ENCODE data around the gene SAPCD1.
"Not testable (repeated sequence)": the region's sequence is repeated elsewhere in the genome, so short reads cannot be mapped to it uniquely, and the experiment has no call there.

The SAPCD1 gene

GRCh38 chr6:31796993-31797385 is 34.5 kb downstream of the SAPCD1 start:
- no peak overlapping the region for H3K4me2 ChIP-seq (ENCODE audit: low read length)
- peaks cover 23% of the 10 kb centered on the region for H3K4me1 ChIP-seq (ENCODE audit: control insufficient read depth, insufficient read depth, low read length)
- H3K4me3 ChIP-seq (ENCODE audit: low read length), result no peak overlapping the region
- H3K9me3 ChIP-seq (replicated peaks; ENCODE audit: low read length), result no peaks in the 10 kb centered on the region
- no peak overlapping the region for H3K9ac ChIP-seq (ENCODE audit: low read depth, low read length)
- H3K36me3 ChIP-seq (ENCODE audit: insufficient read depth, low read length), result peaks cover 10% of the 10 kb centered on the region
- H3K27me3 ChIP-seq (ENCODE audit: control insufficient read depth, insufficient read depth, low read length), result no peaks in the 10 kb centered on the region

GRCh38 chr6:31797588-31797987 is 35.1 kb downstream of the SAPCD1 start:
- Histone ChIP-seq H3K36me3 (ENCODE audit: insufficient read depth, low read length) (peaks cover 5% of the 10 kb centered on the region), H3K4me1 (ENCODE audit: control insufficient read depth, insufficient read depth, low read length) (peaks cover 22% of the 10 kb centered on the region), H3K27me3 (ENCODE audit: control insufficient read depth, insufficient read depth, low read length) (no peaks in the 10 kb centered on the region), H3K9ac (ENCODE audit: low read depth, low read length) (no peak overlapping the region), H3K4me3 (ENCODE audit: low read length) (no peak overlapping the region), H3K9me3 (replicated peaks; ENCODE audit: low read length) (no peaks in the 10 kb centered on the region), H3K4me2 (ENCODE audit: low read length) (no peak overlapping the region)

GRCh38 chr6:31799781-31800180 is 37.3 kb downstream of the SAPCD1 start:
- H3K4me2 ChIP-seq (ENCODE audit: low read length), result no peak overlapping the region
- H3K4me1 ChIP-seq (ENCODE audit: control insufficient read depth, insufficient read depth, low read length), result peaks cover 8% of the 10 kb centered on the region
- no peaks in the 10 kb centered on the region for H3K9me3 ChIP-seq (replicated peaks; ENCODE audit: low read length)
- H3K36me3 ChIP-seq (ENCODE audit: insufficient read depth, low read length), result no peaks in the 10 kb centered on the region
- no peaks in the 10 kb centered on the region for H3K27me3 ChIP-seq (ENCODE audit: control insufficient read depth, insufficient read depth, low read length)
- H3K4me3 ChIP-seq (ENCODE audit: low read length), result no peak overlapping the region
- H3K9ac ChIP-seq (ENCODE audit: low read depth, low read length), result no peak overlapping the region

GRCh38 chr6:31801031-31801927 is 38.8 kb downstream of the SAPCD1 start:
- not testable (repeated sequence) for H3K36me3 ChIP-seq (ENCODE audit: insufficient read depth, low read length); H3K9ac ChIP-seq (ENCODE audit: low read depth, low read length); H3K27me3 ChIP-seq (ENCODE audit: control insufficient read depth, insufficient read depth, low read length); H3K9me3 ChIP-seq (replicated peaks; ENCODE audit: low read length); H3K4me2 ChIP-seq (ENCODE audit: low read length); H3K4me3 ChIP-seq (ENCODE audit: low read length)
- H3K4me1 ChIP-seq (ENCODE audit: control insufficient read depth, insufficient read depth, low read length), result peaks cover 10% of the 10 kb centered on the region

DNA sequence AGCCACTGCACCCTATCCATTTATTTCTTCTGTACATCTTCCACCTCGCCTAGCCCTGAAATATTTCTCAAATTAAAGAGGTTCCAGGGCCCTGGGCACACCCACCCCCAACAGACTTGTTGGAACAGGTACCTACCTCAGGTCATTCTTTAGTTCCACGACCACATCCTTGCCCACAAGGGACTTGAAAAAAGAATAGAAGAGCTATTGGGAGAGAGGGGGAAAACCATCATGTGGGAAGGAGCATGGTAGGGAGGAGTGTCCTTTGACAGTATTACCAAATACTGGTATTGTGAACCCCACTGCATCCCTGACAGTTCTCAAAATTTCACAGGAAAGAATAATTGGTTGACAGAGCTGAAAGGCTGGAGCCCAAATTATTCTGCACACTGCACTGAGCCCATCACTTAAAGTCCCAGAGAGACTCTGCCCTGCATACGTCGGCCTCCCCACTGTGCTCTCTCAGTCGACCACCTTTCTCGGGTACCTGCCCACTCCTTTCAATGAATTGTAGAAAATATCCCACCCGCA is 43.5 kb downstream of the SAPCD1 start:
- Histone ChIP-seq H3K36me3 (ENCODE audit: insufficient read depth, low read length) (no peaks in the 10 kb centered on the region), H3K9me3 (replicated peaks; ENCODE audit: low read length) (no peaks in the 10 kb centered on the region), H3K27me3 (ENCODE audit: control insufficient read depth, insufficient read depth, low read length) (no peaks in the 10 kb centered on the region), H3K4me2 (ENCODE audit: low read length) (peak overlapping the region; percentile 99), H3K9ac (ENCODE audit: low read depth, low read length) (peak overlapping the region; percentile 95), H3K4me3 (ENCODE audit: low read length) (peak overlapping the region; percentile 93), H3K4me1 (ENCODE audit: control insufficient read depth, insufficient read depth, low read length) (peaks cover 11% of the 10 kb centered on the region)

DNA sequence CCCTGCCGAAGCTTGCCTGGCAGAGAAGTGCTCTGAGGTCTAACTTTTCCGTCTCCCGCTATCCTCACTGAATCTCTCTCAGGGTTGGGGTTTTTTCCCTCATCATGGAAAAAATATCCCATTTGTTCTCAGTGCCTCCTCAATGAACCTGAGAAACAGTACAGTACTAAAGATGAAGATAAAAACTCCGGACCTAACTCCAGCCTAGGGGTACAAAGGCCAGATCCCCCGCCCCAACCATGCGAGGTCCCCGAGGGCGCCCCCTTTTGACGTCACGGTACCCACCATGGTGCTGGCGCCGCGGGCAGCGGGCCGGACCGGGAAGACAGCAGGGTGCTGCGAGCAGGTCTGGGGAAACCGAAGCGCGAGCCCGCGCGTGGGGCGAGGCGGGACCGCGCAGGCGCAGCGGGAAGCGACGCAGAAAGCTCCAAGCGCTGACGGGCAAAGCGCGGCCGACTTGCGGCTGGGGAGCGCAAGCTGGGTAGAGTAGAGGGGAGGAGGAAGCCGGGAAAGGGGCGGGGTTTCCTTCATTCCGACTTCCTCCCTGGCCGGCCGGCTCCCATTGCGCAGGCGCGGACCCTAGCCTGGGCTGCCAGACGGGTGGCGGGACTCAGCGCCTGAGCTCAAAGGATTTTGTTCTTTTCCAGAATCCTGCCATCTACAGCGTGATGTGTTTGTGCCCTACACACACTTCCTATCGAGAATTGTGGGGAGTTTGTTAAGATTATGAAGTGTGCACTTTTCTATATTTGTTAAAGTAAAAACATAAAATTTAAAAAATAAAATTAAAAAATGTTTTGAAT is 44.2 kb downstream of the SAPCD1 start, which contains the start of gene LSM2:
LSM2 (minus strand) TSS at position 497 of the 803 bp plus-strand sequence; CDS start at position 288, 209 bp downstream.
- Histone ChIP-seq H3K4me3 (ENCODE audit: low read length) (peak within 1 kb of the TSS; percentile 93), H3K9ac (ENCODE audit: low read depth, low read length) (peak within 1 kb of the TSS; percentile 95), H3K36me3 (ENCODE audit: insufficient read depth, low read length) (no peaks in the 10 kb centered on the region), H3K4me2 (ENCODE audit: low read length) (peak within 1 kb of the TSS; percentile 99), H3K9me3 (replicated peaks; ENCODE audit: low read length) (no peaks in the 10 kb centered on the region), H3K27me3 (ENCODE audit: control insufficient read depth, insufficient read depth, low read length) (no peaks in the 10 kb centered on the region), H3K4me1 (ENCODE audit: control insufficient read depth, insufficient read depth, low read length) (peaks cover 11% of the 10 kb centered on the region)

- not testable (repeated sequence) for H3K27me3 ChIP-seq (ENCODE audit: control insufficient read depth, insufficient read depth, low read length); H3K9ac ChIP-seq (ENCODE audit: low read depth, low read length); H3K4me2 ChIP-seq (ENCODE audit: low read length); H3K9me3 ChIP-seq (replicated peaks; ENCODE audit: low read length); H3K36me3 ChIP-seq (ENCODE audit: insufficient read depth, low read length); H3K4me3 ChIP-seq (ENCODE audit: low read length)
- H3K4me1 ChIP-seq (ENCODE audit: control insufficient read depth, insufficient read depth, low read length), result peaks cover 14% of the 10 kb centered on the region
Measured at GRCh38 chr6:31808599-31808998, 46.1 kb downstream of the SAPCD1 start.

- Histone ChIP-seq H3K9me3 (replicated peaks; ENCODE audit: low read length) (no peaks in the 10 kb centered on the region), H3K4me3 (ENCODE audit: low read length) (no peak overlapping the region), H3K36me3 (ENCODE audit: insufficient read depth, low read length) (no peaks in the 10 kb centered on the region), H3K27me3 (ENCODE audit: control insufficient read depth, insufficient read depth, low read length) (no peaks in the 10 kb centered on the region), H3K9ac (ENCODE audit: low read depth, low read length) (no peak overlapping the region), H3K4me2 (ENCODE audit: low read length) (no peak overlapping the region), H3K4me1 (ENCODE audit: control insufficient read depth, insufficient read depth, low read length) (peaks cover 13% of the 10 kb centered on the region)
Measured at GRCh38 chr6:31811645-31812044, 49.2 kb downstream of the SAPCD1 start.

GRCh38 chr6:31813465-31813849 is 51.0 kb downstream of the SAPCD1 start:
- Histone ChIP-seq H3K4me2 (ENCODE audit: low read length) (peak overlapping the region; percentile 79), H3K4me1 (ENCODE audit: control insufficient read depth, insufficient read depth, low read length) (peaks cover 21% of the 10 kb centered on the region), H3K9me3 (replicated peaks; ENCODE audit: low read length) (no peaks in the 10 kb centered on the region), H3K36me3 (ENCODE audit: insufficient read depth, low read length) (no peaks in the 10 kb centered on the region), H3K9ac (ENCODE audit: low read depth, low read length) (peak overlapping the region; percentile 77), H3K4me3 (ENCODE audit: low read length) (no peak overlapping the region), H3K27me3 (ENCODE audit: control insufficient read depth, insufficient read depth, low read length) (no peaks in the 10 kb centered on the region)

Data from skeletal muscle satellite cell (primary cell).